Naive B cell (primary cell): ENCODE data around the gene TYRP1. TPM values are rescaled to one million over a fixed set of nuclear protein-coding genes. Genes with fewer than 3 reads are reported as not detected.

Source experiments
- ATAC-seq, 2 donors: fragments of 150-1000 bp; cut with Tn5 transposase; 2 replicates each; pipeline ENCODE4 v1.10.0; 2021; ENCODE audit warnings: low read depth in 2 of 2, mild to moderate bottlenecking in 2 of 2, moderate library complexity in 2 of 2
- DNase-seq: peaks from one replicate; pipeline ENCODE4 v3.0.0; 2022
- H3K27ac Mint-ChIP-seq, 6 donors: one replicate each; pipeline ENCODE4 v1.8.0; 2020 to 2022; ENCODE audit warnings: mild to moderate bottlenecking in 6 of 6, mixed read lengths in 6 of 6, moderate library complexity in 5 of 6, inconsistent platforms in 2 of 6
- H3K27me3 Mint-ChIP-seq, 3 donors: one replicate each; pipeline ENCODE4 v1.8.0; 2021 to 2022; ENCODE audit warnings: mixed read lengths in 3 of 3, mild to moderate bottlenecking in 1 of 3
- H3K36me3 Mint-ChIP-seq, 2 donors: one replicate each; pipeline ENCODE4 v1.8.0; 2020 to 2022; ENCODE audit warnings: mixed read lengths in 2 of 2, inconsistent platforms in 1 of 2, mild to moderate bottlenecking in 1 of 2
- H3K4me1 Mint-ChIP-seq, 3 donors: one replicate each; pipeline ENCODE4 v1.8.0; 2020 to 2022; ENCODE audit warnings: mixed read lengths in 3 of 3, inconsistent platforms in 1 of 3, mild to moderate bottlenecking in 1 of 3, moderate library complexity in 1 of 3
- H3K4me3 Mint-ChIP-seq, 8 donors: one replicate each; pipeline ENCODE4 v1.8.0; 2020 to 2022; ENCODE audit warnings: mild to moderate bottlenecking in 8 of 8, mixed read lengths in 8 of 8, moderate library complexity in 8 of 8, inconsistent platforms in 2 of 8
- H3K9me3 Mint-ChIP-seq, 7 donors: one replicate each; pipeline ENCODE4 v1.8.0; 2020 to 2022; ENCODE audit warnings: mixed read lengths in 7 of 7, mild to moderate bottlenecking in 5 of 7, inconsistent platforms in 2 of 7, moderate library complexity in 1 of 7
- polyA plus RNA-seq, 6 donors: library from polyadenylated mRNA; unstranded; fragments of 300-500 nt; fragmentation: Illumina TruSeq; gene quantifications; one replicate each; pipeline ENCODE4 v1.2.3, GENCODE V29; 2021; ENCODE audit warnings: low read depth in 6 of 6

Gene TYRP1
- polyA plus RNA-seq, 6 donors from 2014 or later, result not detected

GRCh38 chr9:12702160-12702758, 9.1 kb downstream of the TYRP1 start:
- H3K27ac Mint-ChIP-seq, result no peak overlapping the region
- ATAC-seq (no peak), DNase-seq (no peak)
- H3K36me3 Mint-ChIP-seq, result no peaks in the 10 kb centered on the region
- peaks cover 0 to 4% (median 2%) of the 10 kb centered on the region in 7 donors for H3K9me3 Mint-ChIP-seq
- no peaks in the 10 kb centered on the region for H3K4me1 Mint-ChIP-seq
- no peak overlapping the region for H3K4me3 Mint-ChIP-seq
- H3K27me3 Mint-ChIP-seq, result no peaks in the 10 kb centered on the region

- no peaks in the 10 kb centered on the region for H3K36me3 Mint-ChIP-seq
- DNase-seq, result no peak
- H3K4me3 Mint-ChIP-seq, result no peak overlapping the region
- no peak overlapping the region for H3K27ac Mint-ChIP-seq
- no peak for ATAC-seq
- no peaks in the 10 kb centered on the region for H3K4me1 Mint-ChIP-seq
- H3K9me3 Mint-ChIP-seq, result peaks cover 0 to 4% (median 2%) of the 10 kb centered on the region in 7 donors
- H3K27me3 Mint-ChIP-seq, result no peaks in the 10 kb centered on the region
Measured at GRCh38 chr9:12703996-12704395, 10.8 kb downstream of the TYRP1 start.

- no peak overlapping the region for H3K4me3 Mint-ChIP-seq
- no peaks in the 10 kb centered on the region for H3K27me3 Mint-ChIP-seq
- H3K4me1 Mint-ChIP-seq, result no peaks in the 10 kb centered on the region
- no peak for DNase-seq
- H3K27ac Mint-ChIP-seq, result no peak overlapping the region
- H3K9me3 Mint-ChIP-seq, result peaks cover 0 to 4% (median 2%) of the 10 kb centered on the region in 7 donors
- ATAC-seq, result no peak
- H3K36me3 Mint-ChIP-seq, result no peaks in the 10 kb centered on the region
Measured at GRCh38 chr9:12705738-12706391, 12.7 kb downstream of the TYRP1 start.

- ATAC-seq (no peak), DNase-seq (no peak)
- no peak overlapping the region for H3K4me3 Mint-ChIP-seq
- H3K27ac Mint-ChIP-seq, result no peak overlapping the region
- no peaks in the 10 kb centered on the region for H3K36me3 Mint-ChIP-seq
- H3K9me3 Mint-ChIP-seq, result no peaks in the 10 kb centered on the region
- H3K27me3 Mint-ChIP-seq, result no peaks in the 10 kb centered on the region
- H3K4me1 Mint-ChIP-seq, result no peaks in the 10 kb centered on the region
Measured at GRCh38 chr9:12708562-12709298, 15.5 kb downstream of the TYRP1 start.

- Mint-ChIP-seq H3K36me3 (no peaks in the 10 kb centered on the region), H3K27me3 (no peaks in the 10 kb centered on the region)
Measured at GRCh38 chr9:12712532-12712931, 19.3 kb downstream of the TYRP1 start.

GRCh38 chr9:12715268-12715667, 22.1 kb downstream of the TYRP1 start:
- Mint-ChIP-seq H3K4me3 (no peak overlapping the region), H3K27me3 (no peaks in the 10 kb centered on the region), H3K9me3 (peaks cover 0 to 2% (median 0%) of the 10 kb centered on the region in 7 donors), H3K36me3 (no peaks in the 10 kb centered on the region), H3K4me1 (no peaks in the 10 kb centered on the region), H3K27ac (no peak overlapping the region)
- ATAC-seq (no peak), DNase-seq (no peak)

More at GRCh38 chr9:12712532-12712931, 19.3 kb downstream of the TYRP1 start:
- Mint-ChIP-seq H3K4me3 (no peak overlapping the region), H3K9me3 (no peaks in the 10 kb centered on the region), H3K4me1 (no peaks in the 10 kb centered on the region), H3K27ac (no peak overlapping the region)
- no peak for ATAC-seq
- no peak for DNase-seq

- ATAC-seq, result no peak
Measured at GRCh38 chr9:12716823-12717600, 23.8 kb downstream of the TYRP1 start.

GRCh38 chr9:12717907-12718306, 24.7 kb downstream of the TYRP1 start:
- peaks cover 0 to 5% (median 0%) of the 10 kb centered on the region in 7 donors for H3K9me3 Mint-ChIP-seq
- no peak overlapping the region for H3K27ac Mint-ChIP-seq
- no peaks in the 10 kb centered on the region for H3K27me3 Mint-ChIP-seq
- H3K36me3 Mint-ChIP-seq, result no peaks in the 10 kb centered on the region
- DNase-seq (no peak), ATAC-seq (no peak)
- no peak overlapping the region for H3K4me3 Mint-ChIP-seq
- H3K4me1 Mint-ChIP-seq, result no peaks in the 10 kb centered on the region

More at GRCh38 chr9:12716823-12717600, 23.8 kb downstream of the TYRP1 start:
- Mint-ChIP-seq H3K36me3 (no peaks in the 10 kb centered on the region), H3K9me3 (peaks cover 0 to 5% (median 0%) of the 10 kb centered on the region in 7 donors), H3K27ac (no peak overlapping the region), H3K4me3 (no peak overlapping the region), H3K4me1 (no peaks in the 10 kb centered on the region), H3K27me3 (no peaks in the 10 kb centered on the region)
- DNase-seq, result no peak

- no peaks in the 10 kb centered on the region for H3K4me1 Mint-ChIP-seq
- no peak overlapping the region for H3K27ac Mint-ChIP-seq
- H3K9me3 Mint-ChIP-seq, result peaks cover 0 to 5% (median 0%) of the 10 kb centered on the region in 7 donors
- no peak for DNase-seq
- no peak overlapping the region for H3K4me3 Mint-ChIP-seq
- ATAC-seq, result no peak
- H3K27me3 Mint-ChIP-seq, result no peaks in the 10 kb centered on the region
- no peaks in the 10 kb centered on the region for H3K36me3 Mint-ChIP-seq
Measured at GRCh38 chr9:12718482-12719026, 25.4 kb downstream of the TYRP1 start.

- H3K4me1 Mint-ChIP-seq, result no peaks in the 10 kb centered on the region
- peaks cover 0 to 5% (median 2%) of the 10 kb centered on the region in 7 donors for H3K9me3 Mint-ChIP-seq
- DNase-seq (no peak), ATAC-seq (no peak)
- H3K27me3 Mint-ChIP-seq, result no peaks in the 10 kb centered on the region
- no peak overlapping the region for H3K27ac Mint-ChIP-seq
- H3K36me3 Mint-ChIP-seq, result no peaks in the 10 kb centered on the region
- H3K4me3 Mint-ChIP-seq, result no peak overlapping the region
Measured at GRCh38 chr9:12719431-12719830, 26.2 kb downstream of the TYRP1 start.

GRCh38 chr9:12720551-12720950, 27.4 kb downstream of the TYRP1 start:
- Mint-ChIP-seq H3K36me3 (no peaks in the 10 kb centered on the region), H3K27me3 (no peaks in the 10 kb centered on the region), H3K27ac (no peak overlapping the region), H3K9me3 (peaks cover 0 to 5% (median 2%) of the 10 kb centered on the region in 7 donors), H3K4me3 (no peak overlapping the region), H3K4me1 (no peaks in the 10 kb centered on the region)
- DNase-seq (no peak), ATAC-seq (no peak)

GRCh38 chr9:12722131-12722530, 28.9 kb downstream of the TYRP1 start:
- H3K36me3 Mint-ChIP-seq, result no peaks in the 10 kb centered on the region
- no peak for DNase-seq
- no peaks in the 10 kb centered on the region for H3K27me3 Mint-ChIP-seq
- peaks cover 0 to 5% (median 2%) of the 10 kb centered on the region in 7 donors for H3K9me3 Mint-ChIP-seq
- H3K4me3 Mint-ChIP-seq, result no peak overlapping the region
- H3K4me1 Mint-ChIP-seq, result no peaks in the 10 kb centered on the region
- H3K27ac Mint-ChIP-seq, result no peak overlapping the region
- ATAC-seq, result no peak

GRCh38 chr9:12723409-12724028, 30.3 kb downstream of the TYRP1 start:
- Mint-ChIP-seq H3K4me3 (no peak overlapping the region), H3K27me3 (no peaks in the 10 kb centered on the region), H3K4me1 (no peaks in the 10 kb centered on the region), H3K27ac (no peak overlapping the region), H3K9me3 (peaks cover 0 to 5% (median 0%) of the 10 kb centered on the region in 7 donors), H3K36me3 (no peaks in the 10 kb centered on the region)
- no peak for ATAC-seq
- no peak for DNase-seq
